Activated CD4-positive, alpha-beta memory T cell treated with anti-CD3 and anti-CD28 coated beads, Interleukin-2, amount 10 ng/mL, durations not matched to agents 7 days and 5 days (primary cell): ENCODE data around the gene KIF5C. TPM values are rescaled to one million over a fixed set of nuclear protein-coding genes. Genes with fewer than 3 reads are reported as not detected.

Source experiments
- CTCF ChIA-PET: fragments of 350-600 bp; sonication (Branson Sonifier 250); formaldehyde crosslinking; loops from one replicate; lab custom pipeline; 2021; ENCODE audit warnings: antibody characterized with exemption, inconsistent platforms; lab: Charles Lee
- POLR2A ChIA-PET: fragments of 350-600 bp; sonication (Branson Sonifier 250); formaldehyde crosslinking; loops from one replicate; lab custom pipeline; 2021; ENCODE audit warnings: antibody characterized with exemption; lab: Charles Lee
- DNase-seq: peaks from one replicate; pipeline ENCODE4 v3.0.0-alpha.2; 2020
- H3K27ac Mint-ChIP-seq: one replicate; pipeline ENCODE4 v1.8.0; 2021; ENCODE audit warnings: mild to moderate bottlenecking, mixed read lengths
- H3K27me3 Mint-ChIP-seq: one replicate; pipeline ENCODE4 v1.8.0; 2021; ENCODE audit warnings: mixed read lengths
- H3K36me3 Mint-ChIP-seq: one replicate; pipeline ENCODE4 v1.8.0; 2021; ENCODE audit warnings: low read depth, mixed read lengths
- H3K4me1 Mint-ChIP-seq: one replicate; pipeline ENCODE4 v1.8.0; 2021; ENCODE audit warnings: mixed read lengths
- H3K4me3 Mint-ChIP-seq: one replicate; pipeline ENCODE4 v1.8.0; 2021; ENCODE audit warnings: mild to moderate bottlenecking, mixed read lengths
- H3K9me3 Mint-ChIP-seq: one replicate; pipeline ENCODE4 v1.8.0; 2021; ENCODE audit warnings: mixed read lengths
- total RNA-seq, 2 experiments: library from RNA; stranded (reverse); gene quantifications; one replicate each; pipeline ENCODE4 v1.2.3, GENCODE V29; 2021

Gene KIF5C
- total RNA-seq, 2 experiments from 2014 or later, result 14.7 to 21.7 TPM

GRCh38 chr2:149005471-149006077 is 130.5 kb downstream of the KIF5C start:
- Mint-ChIP-seq H3K27me3 (no peaks in the 10 kb centered on the region), H3K4me3 (no peak overlapping the region), H3K27ac (no peak overlapping the region), H3K9me3 (no peaks in the 10 kb centered on the region), H3K36me3 (peaks cover 16% of the 10 kb centered on the region), H3K4me1 (no peaks in the 10 kb centered on the region)
- no peak for DNase-seq
- ChIA-PET CTCF (no interaction called here), POLR2A (no interaction called here)

GRCh38 chr2:149006883-149007543 is 132.0 kb downstream of the KIF5C start:
- ChIA-PET CTCF (interaction anchor here (1.0 to 1.4 kb wide), 2 partner anchors 10 to 108 kb away, joined by 5 to 6 read pairs; no protein-coding TSS in a partner anchor), POLR2A (no interaction called here)

GRCh38 chr2:149008381-149008780 is 133.4 kb downstream of the KIF5C start:
- no peaks in the 10 kb centered on the region for H3K27me3 Mint-ChIP-seq
- CTCF ChIA-PET, result interaction anchor here (0.9 to 1.4 kb wide), 2 partner anchors 8 to 553 kb away, joined by 3 to 5 read pairs; no protein-coding TSS in a partner anchor

More at GRCh38 chr2:149006883-149007543, 132.0 kb downstream of the KIF5C start:
- Mint-ChIP-seq H3K36me3 (peaks cover 9% of the 10 kb centered on the region), H3K9me3 (no peaks in the 10 kb centered on the region), H3K4me3 (no peak overlapping the region), H3K27ac (no peak overlapping the region), H3K4me1 (no peaks in the 10 kb centered on the region), H3K27me3 (no peaks in the 10 kb centered on the region)
- no peak for DNase-seq

GRCh38 chr2:149009576-149010461 is 134.8 kb downstream of the KIF5C start:
- Mint-ChIP-seq H3K27me3 (no peaks in the 10 kb centered on the region), H3K27ac (no peak overlapping the region), H3K9me3 (no peaks in the 10 kb centered on the region), H3K4me3 (no peak overlapping the region), H3K36me3 (no peaks in the 10 kb centered on the region), H3K4me1 (no peaks in the 10 kb centered on the region)
- POLR2A ChIA-PET, result no interaction called here
- DNase-seq, result no peak
- CTCF ChIA-PET, result interaction anchor here (1.4 kb wide), 1 partner anchor 8 kb away, joined by 8 read pairs; no protein-coding TSS in a partner anchor

More at GRCh38 chr2:149008381-149008780, 133.4 kb downstream of the KIF5C start:
- no peak overlapping the region for H3K4me3 Mint-ChIP-seq
- no peaks in the 10 kb centered on the region for H3K36me3 Mint-ChIP-seq
- POLR2A ChIA-PET, result no interaction called here
- H3K4me1 Mint-ChIP-seq, result no peaks in the 10 kb centered on the region
- H3K9me3 Mint-ChIP-seq, result no peaks in the 10 kb centered on the region
- H3K27ac Mint-ChIP-seq, result no peak overlapping the region
- DNase-seq, result no peak

GRCh38 chr2:149012545-149012944 is 137.5 kb downstream of the KIF5C start:
- Mint-ChIP-seq H3K36me3 (no peaks in the 10 kb centered on the region), H3K27me3 (no peaks in the 10 kb centered on the region), H3K4me1 (no peaks in the 10 kb centered on the region), H3K27ac (no peak overlapping the region), H3K4me3 (no peak overlapping the region), H3K9me3 (no peaks in the 10 kb centered on the region)
- ChIA-PET CTCF (no interaction called here), POLR2A (no interaction called here)
- DNase-seq, result no peak

- no peaks in the 10 kb centered on the region for H3K27me3 Mint-ChIP-seq
- CTCF ChIA-PET, result interaction anchor here (3.1 to 5.0 kb wide), 3 partner anchors 10 to 557 kb away, joined by 13 to 43 read pairs (median 15); no protein-coding TSS in a partner anchor
- no peak for DNase-seq
- no peaks in the 10 kb centered on the region for H3K36me3 Mint-ChIP-seq
- H3K4me3 Mint-ChIP-seq, result no peak overlapping the region
- no peaks in the 10 kb centered on the region for H3K9me3 Mint-ChIP-seq
- no peaks in the 10 kb centered on the region for H3K4me1 Mint-ChIP-seq
- POLR2A ChIA-PET, result no interaction called here
- no peak overlapping the region for H3K27ac Mint-ChIP-seq
These were observed 140.5 kb downstream of the KIF5C start for GRCh38 chr2:149015501-149015900.

- H3K27ac Mint-ChIP-seq, result no peak overlapping the region
- POLR2A ChIA-PET, result no interaction called here
These were observed 141.0 kb downstream of the KIF5C start for GRCh38 chr2:149015926-149016563.

GRCh38 chr2:149017116-149017985 is 142.3 kb downstream of the KIF5C start:
- CTCF ChIA-PET, result interaction anchor here (0.5 to 5.0 kb wide), 30 partner anchors 8 to 666 kb away, joined by 3 to 43 read pairs (median 4); partner anchors contain the start of gene LYPD6B
- H3K27ac Mint-ChIP-seq, result no peak overlapping the region
- POLR2A ChIA-PET, result interaction anchor here (0.7 kb wide), 1 partner anchor 557 kb away, joined by 3 read pairs; no protein-coding TSS in a partner anchor
- H3K9me3 Mint-ChIP-seq, result no peaks in the 10 kb centered on the region
- H3K36me3 Mint-ChIP-seq, result no peaks in the 10 kb centered on the region
- H3K4me3 Mint-ChIP-seq, result no peak overlapping the region
- DNase-seq, result peak; percentile 78
- no peaks in the 10 kb centered on the region for H3K27me3 Mint-ChIP-seq
- no peaks in the 10 kb centered on the region for H3K4me1 Mint-ChIP-seq

More at GRCh38 chr2:149015926-149016563, 141.0 kb downstream of the KIF5C start:
- H3K4me1 Mint-ChIP-seq, result no peaks in the 10 kb centered on the region
- CTCF ChIA-PET, result interaction anchor here (1.3 to 5.0 kb wide), 9 partner anchors 8 to 557 kb away, joined by 3 to 43 read pairs (median 5); no protein-coding TSS in a partner anchor
- no peaks in the 10 kb centered on the region for H3K9me3 Mint-ChIP-seq
- H3K27me3 Mint-ChIP-seq, result no peaks in the 10 kb centered on the region
- no peak overlapping the region for H3K4me3 Mint-ChIP-seq
- DNase-seq, result no peak
- H3K36me3 Mint-ChIP-seq, result no peaks in the 10 kb centered on the region

GRCh38 chr2:149018981-149019380 is 144.0 kb downstream of the KIF5C start:
- CTCF ChIA-PET, result interaction anchor here (1.0 to 5.0 kb wide), 8 partner anchors 8 to 542 kb away, joined by 3 to 43 read pairs (median 6); no protein-coding TSS in a partner anchor
- peaks cover 3% of the 10 kb centered on the region for H3K36me3 Mint-ChIP-seq
- H3K27me3 Mint-ChIP-seq, result no peaks in the 10 kb centered on the region
- H3K4me1 Mint-ChIP-seq, result no peaks in the 10 kb centered on the region
- H3K9me3 Mint-ChIP-seq, result no peaks in the 10 kb centered on the region
- no peak overlapping the region for H3K27ac Mint-ChIP-seq
- DNase-seq, result no peak
- POLR2A ChIA-PET, result interaction anchor here (0.6 kb wide), 1 partner anchor 550 kb away, joined by 3 read pairs; no protein-coding TSS in a partner anchor
- H3K4me3 Mint-ChIP-seq, result no peak overlapping the region

GRCh38 chr2:149019768-149020167 is 144.7 kb downstream of the KIF5C start:
- Mint-ChIP-seq H3K36me3 (peaks cover 3% of the 10 kb centered on the region), H3K27me3 (no peaks in the 10 kb centered on the region), H3K27ac (no peak overlapping the region), H3K4me3 (no peak overlapping the region), H3K4me1 (no peaks in the 10 kb centered on the region), H3K9me3 (no peaks in the 10 kb centered on the region)
- POLR2A ChIA-PET, result no interaction called here
- no peak for DNase-seq
- CTCF ChIA-PET, result interaction anchor here (1.0 to 3.3 kb wide), 2 partner anchors 9 to 11 kb away, joined by 3 to 19 read pairs; no protein-coding TSS in a partner anchor

- ChIA-PET CTCF (no interaction called here), POLR2A (no interaction called here)
- H3K27me3 Mint-ChIP-seq, result no peaks in the 10 kb centered on the region
- H3K27ac Mint-ChIP-seq, result no peak overlapping the region
- no peak for DNase-seq
- peaks cover 3% of the 10 kb centered on the region for H3K36me3 Mint-ChIP-seq
- no peaks in the 10 kb centered on the region for H3K4me1 Mint-ChIP-seq
- H3K9me3 Mint-ChIP-seq, result no peaks in the 10 kb centered on the region
- no peak overlapping the region for H3K4me3 Mint-ChIP-seq
These were observed 145.4 kb downstream of the KIF5C start for GRCh38 chr2:149020432-149020851.
